HepG2 (cell line): ENCODE results near the gene COPS8. TPM values are rescaled to one million over a fixed set of nuclear protein-coding genes. Genes with fewer than 3 reads are reported as not detected.
A peak's percentile ranks its signal among the peaks of the same experiment; 100 is the strongest.

Experiments used
- AGO1 ChIP-seq: fragments of 200-400 bp; formaldehyde crosslinking; IDR thresholded peaks from 2 replicates; pipeline ENCODE4 v1.6.1; 2017; ENCODE audit warnings: mild to moderate bottlenecking, low read depth, low read length, moderate library complexity; ENCODE audit not compliant: poor library complexity, severe bottlenecking
- BATF2 ChIP-seq: sonication (generic); formaldehyde crosslinking; IDR thresholded peaks from 2 replicates; pipeline ENCODE4 v1.8.0; 2022; ENCODE audit warnings: mild to moderate bottlenecking, missing genetic modification reagents, moderate library complexity
- BCL3 ChIP-seq: sonication (generic); formaldehyde crosslinking; IDR thresholded peaks from 2 replicates; pipeline ENCODE4 v1.5.1; 2020; ENCODE audit warnings: mild to moderate bottlenecking, missing genetic modification reagents, moderate library complexity
- CBFB ChIP-seq: sonication (generic); formaldehyde crosslinking; IDR thresholded peaks from 2 replicates; pipeline ENCODE4 v1.4.0; 2020; ENCODE audit warnings: missing genetic modification reagents
- CENPX ChIP-seq: sonication (generic); formaldehyde crosslinking; IDR thresholded peaks from 2 replicates; pipeline ENCODE4 v1.9.0; 2021; ENCODE audit warnings: mild to moderate bottlenecking, missing genetic modification reagents, moderate library complexity
- EED ChIP-seq: sonication (generic); formaldehyde crosslinking; IDR thresholded peaks from 2 replicates; pipeline ENCODE4 v1.5.0; 2020; ENCODE audit warnings: mild to moderate bottlenecking, missing genetic modification reagents
- HMGA1 ChIP-seq: sonication (generic); formaldehyde crosslinking; conservative IDR thresholded peaks from 2 replicates; pipeline ENCODE4 v1.4.0; 2020; ENCODE audit warnings: missing genetic modification reagents
- KDM1A ChIP-seq: IDR thresholded peaks from 2 replicates; pipeline ENCODE4 v1.6.1; 2016; ENCODE audit warnings: missing compliant biosample characterization
- KDM3A ChIP-seq: IDR thresholded peaks from 2 replicates; pipeline ENCODE4 v1.6.1; 2018; ENCODE audit warnings: low read depth, missing compliant biosample characterization
- KDM4B ChIP-seq: sonication (generic); formaldehyde crosslinking; IDR thresholded peaks from 2 replicates; pipeline ENCODE4 v1.4.0; 2020; ENCODE audit warnings: missing genetic modification reagents
- MATR3 ChIP-seq: sonication (generic); formaldehyde crosslinking; IDR thresholded peaks from 2 replicates; pipeline ENCODE4 v1.4.0; 2020; ENCODE audit warnings: missing genetic modification reagents
- MBNL3 ChIP-seq: fragments of 250-450 bp; sonication (Bioruptor Pico); conservative IDR thresholded peaks from 2 replicates; pipeline ENCODE4 v1.8.0; 2022; ENCODE audit warnings: mild to moderate bottlenecking, inconsistent platforms
- NFE2 ChIP-seq: sonication (generic); formaldehyde crosslinking; IDR thresholded peaks from 2 replicates; pipeline ENCODE4 v1.4.0; 2020; ENCODE audit warnings: missing genetic modification reagents
- NPAS2 ChIP-seq: sonication (generic); formaldehyde crosslinking; IDR thresholded peaks from 2 replicates; pipeline ENCODE4 v1.8.0; 2022; ENCODE audit warnings: mild to moderate bottlenecking, missing genetic modification reagents, borderline replicate concordance
- ONECUT2 ChIP-seq: sonication (generic); formaldehyde crosslinking; IDR thresholded peaks from 2 replicates; pipeline ENCODE4 v1.4.0; 2020; ENCODE audit warnings: missing genetic modification reagents
- RAD21 ChIP-seq: fragments of 450-650 bp; formaldehyde crosslinking; IDR thresholded peaks from 2 replicates; pipeline ENCODE4 v1.5.0; 2020; ENCODE audit warnings: mild to moderate bottlenecking
- RFXANK ChIP-seq: IDR thresholded peaks from 2 replicates; pipeline ENCODE4 v1.6.1; 2016
- SNAPC2 ChIP-seq: sonication (generic); formaldehyde crosslinking; IDR thresholded peaks from 2 replicates; pipeline ENCODE4 v1.8.1; 2022; ENCODE audit warnings: mild to moderate bottlenecking, missing genetic modification reagents
- SRSF4 ChIP-seq: fragments of 200-400 bp; formaldehyde crosslinking; IDR thresholded peaks from one replicate; pipeline ENCODE4 v1.6.1; 2018; ENCODE audit warnings: mild to moderate bottlenecking, low read depth, low read length, moderate library complexity; ENCODE audit not compliant: poor library complexity, severe bottlenecking
- YEATS4 ChIP-seq: sonication (generic); formaldehyde crosslinking; IDR thresholded peaks from 2 replicates; pipeline ENCODE4 v1.4.0; 2020; ENCODE audit warnings: missing genetic modification reagents, borderline replicate concordance
- ZBTB34 ChIP-seq: sonication (generic); formaldehyde crosslinking; IDR thresholded peaks from 2 replicates; pipeline ENCODE4 v1.8.0; 2022; ENCODE audit warnings: mild to moderate bottlenecking, missing genetic modification reagents
- ZNF10 ChIP-seq: sonication (generic); formaldehyde crosslinking; IDR thresholded peaks from 2 replicates; pipeline ENCODE4 v1.4.0; 2020; ENCODE audit warnings: mild to moderate bottlenecking, low read depth, missing genetic modification reagents, borderline replicate concordance
- ZNF20 ChIP-seq: sonication (generic); formaldehyde crosslinking; IDR thresholded peaks from 2 replicates; pipeline ENCODE4 v1.4.0; 2020; ENCODE audit warnings: mild to moderate bottlenecking, moderate library complexity, missing genetic modification reagents
- ZNF329 ChIP-seq: sonication (generic); formaldehyde crosslinking; IDR thresholded peaks from 2 replicates; pipeline ENCODE4 v1.9.0; 2021; ENCODE audit warnings: low read depth, mild to moderate bottlenecking, missing genetic modification reagents
- ZNF549 ChIP-seq: sonication (generic); formaldehyde crosslinking; IDR thresholded peaks from 2 replicates; pipeline ENCODE4 v1.5.0; 2020; ENCODE audit warnings: missing genetic modification reagents
- ZSCAN22 ChIP-seq: sonication (generic); formaldehyde crosslinking; IDR thresholded peaks from 2 replicates; pipeline ENCODE4 v1.4.0; 2020; ENCODE audit warnings: mild to moderate bottlenecking, missing genetic modification reagents
- polyA plus RNA-seq, 8 experiments: library from polyadenylated mRNA; depleted of rRNA in 3 of 8; stranded (reverse) in 7 of 8; unstranded in 1 of 8; fragments of >200 nt; fragmentation: Illumina TruSeq in 4 of 8; extraction: Trizol in 4 of 8; gene quantifications; 2 replicates each; pipeline versions ENCODE4 v1.2.1 to v1.2.3, GENCODE V29; 2011 to 2016; ENCODE audit warnings: low read depth in 4 of 8, missing spikeins in 1 of 8, mixed read lengths in 1 of 8; ENCODE audit not compliant: insufficient read depth in 1 of 8
- total RNA-seq, 5 experiments: library from RNA; depleted of rRNA; stranded (reverse); fragments of >200 nt; fragmentation: Illumina TruSeq; extraction: Trizol; gene quantifications; 2 replicates each; pipeline ENCODE4 v1.2.3, GENCODE V29; 2016; ENCODE audit warnings: low read depth in 1 of 5

COPS8 gene
- total and polyA plus RNA-seq, 2 of the 13 experiments (the other 11 are each of a cell fraction or from before 2014, with no cell fraction given), result 86.3 to 96.6 TPM

- no peak for TF ChIP-seq BATF2
- peak; percentile 92 for TF ChIP-seq KDM3A (CRISPR knock-in tag)
- TF ChIP-seq ZNF10 (CRISPR knock-in tag), result no peak
- TF ChIP-seq YEATS4, result peak; percentile 99
- TF ChIP-seq ZBTB34 (CRISPR knock-in tag), result no peak; the same call in 1 of the 2 replicates
- peak; percentile 84 for TF ChIP-seq ZSCAN22
- peak; percentile 89; the same call in 1 of the 2 replicates for TF ChIP-seq SNAPC2 (CRISPR knock-in tag)
- no peak for TF ChIP-seq MATR3
- TF ChIP-seq RFXANK, result peak; percentile 92; the same call in 1 of the 2 replicates
- TF ChIP-seq HMGA1 (CRISPR knock-in tag), result no peak
- peak; percentile 90 for TF ChIP-seq ZNF329
- TF ChIP-seq CENPX (CRISPR knock-in tag), result no peak
- no peak for TF ChIP-seq SRSF4
- TF ChIP-seq ONECUT2 (CRISPR knock-in tag), result no peak
- TF ChIP-seq BCL3 (CRISPR knock-in tag), result peak; percentile 78
- peak; percentile 57; the same call in 1 of the 2 replicates for TF ChIP-seq EED (CRISPR knock-in tag)
- TF ChIP-seq NPAS2 (CRISPR knock-in tag), result no peak
- TF ChIP-seq NFE2 (CRISPR knock-in tag), result no peak
- TF ChIP-seq KDM4B (CRISPR knock-in tag), result peak; percentile 98
- peak; percentile 98 for TF ChIP-seq CBFB (CRISPR knock-in tag)
- TF ChIP-seq RAD21, result peak; percentile 38; the same call in 1 of the 2 replicates
- 0 out of 2 replicates have a peak, but pooled peaks have one; percentile 54 for TF ChIP-seq KDM1A (CRISPR knock-in tag)
- no peak for TF ChIP-seq ZNF549
- no peak for TF ChIP-seq ZNF20 (CRISPR knock-in tag)
- no peak for TF ChIP-seq MBNL3 (CRISPR knock-in tag)
- peak; percentile 43 for TF ChIP-seq AGO1
Measured at GRCh38 chr2:237085248-237086221, at the start of gene COPS8 (continued).
